Kidney tubule cell (primary cell): ENCODE measurements around the gene LDHB.
"Not testable (repeated sequence)": the region's sequence is repeated elsewhere in the genome, so short reads cannot be mapped to it uniquely, and the experiment has no call there.

ENCODE experiments used
- DNase-seq: peaks from one replicate; pipeline ENCODE4 v3.0.0-alpha.2; 2018; ENCODE audit warnings: low spot score

Gene LDHB

GRCh38 chr12:21661396-21662093 is 3.9 kb upstream of the LDHB start:
- DNase-seq, result not testable (repeated sequence)

GRCh38 chr12:21659383-21659782 is 1.7 kb upstream of the LDHB start:
- DNase-seq, result no peak

DNA sequence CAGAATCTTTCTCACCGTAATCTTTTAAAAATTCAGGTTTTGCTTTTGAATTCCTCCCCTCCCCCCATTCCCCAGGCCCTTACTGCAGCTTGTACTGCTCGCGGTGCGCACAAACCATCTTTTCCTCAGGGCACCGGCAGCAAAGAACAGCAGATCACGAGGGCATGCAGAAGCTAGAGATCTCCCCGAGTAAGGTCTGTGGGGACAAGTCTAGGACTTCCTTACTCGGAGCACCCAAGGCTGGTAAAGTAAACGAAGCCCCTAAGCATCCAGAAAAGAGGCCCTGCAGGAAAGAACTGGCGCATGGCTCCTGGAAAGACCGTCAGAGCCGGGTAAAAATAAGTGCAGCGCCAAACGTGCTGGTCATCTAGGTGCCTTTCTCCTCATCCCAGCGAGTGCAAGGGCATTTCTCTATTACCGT is 727 bp downstream of the LDHB start:
- DNase-seq, result peak; percentile 52

DNA sequence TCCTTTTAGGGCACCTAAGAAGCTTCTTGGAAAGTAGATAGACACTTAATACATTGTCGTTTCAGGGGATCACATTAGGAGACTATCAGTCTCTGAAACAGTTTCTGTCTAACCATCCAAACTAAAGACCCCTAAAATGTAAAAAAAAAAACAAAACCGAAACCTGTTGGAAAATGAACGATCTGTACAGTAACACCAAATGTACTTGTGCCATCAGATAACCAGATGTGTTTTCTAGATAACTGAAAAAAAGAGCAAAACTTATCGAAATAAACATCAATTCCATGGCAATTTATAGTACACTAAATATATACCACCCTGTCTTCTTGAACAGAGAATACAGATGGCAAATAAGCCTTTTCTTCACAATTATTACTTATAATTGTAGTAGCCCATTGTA is 2.1 kb downstream of the LDHB start:
- DNase-seq, result no peak

GRCh38 chr12:21651821-21652220 is 5.8 kb downstream of the LDHB start:
- no peak for DNase-seq

GRCh38 chr12:21650997-21651396 is 6.6 kb downstream of the LDHB start:
- no peak for DNase-seq

GRCh38 chr12:21649034-21649433 is 8.6 kb downstream of the LDHB start:
- no peak for DNase-seq

DNA sequence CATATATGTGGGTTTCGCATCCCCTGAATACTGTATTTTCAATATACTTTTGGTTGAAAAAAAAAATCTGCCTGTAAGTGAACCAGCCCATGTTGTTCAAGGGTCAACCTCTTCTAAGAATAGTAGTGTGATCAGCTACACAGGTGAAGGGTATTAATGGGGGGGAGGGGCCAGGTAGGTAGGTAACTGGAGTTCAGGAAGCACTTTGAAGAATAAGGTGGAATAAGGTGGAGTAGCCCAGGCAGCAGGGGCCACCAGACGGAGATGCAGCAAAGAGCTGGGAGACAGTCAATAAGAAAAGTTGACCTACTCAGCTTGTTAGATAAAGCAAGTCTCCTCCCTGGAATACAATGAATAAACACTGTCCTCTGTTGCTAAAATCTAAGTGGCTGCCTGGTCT is 9.3 kb downstream of the LDHB start:
- no peak for DNase-seq

- DNase-seq, result no peak
Observed at GRCh38 chr12:21647179-21647578, 10.5 kb downstream of the LDHB start.

DNA sequence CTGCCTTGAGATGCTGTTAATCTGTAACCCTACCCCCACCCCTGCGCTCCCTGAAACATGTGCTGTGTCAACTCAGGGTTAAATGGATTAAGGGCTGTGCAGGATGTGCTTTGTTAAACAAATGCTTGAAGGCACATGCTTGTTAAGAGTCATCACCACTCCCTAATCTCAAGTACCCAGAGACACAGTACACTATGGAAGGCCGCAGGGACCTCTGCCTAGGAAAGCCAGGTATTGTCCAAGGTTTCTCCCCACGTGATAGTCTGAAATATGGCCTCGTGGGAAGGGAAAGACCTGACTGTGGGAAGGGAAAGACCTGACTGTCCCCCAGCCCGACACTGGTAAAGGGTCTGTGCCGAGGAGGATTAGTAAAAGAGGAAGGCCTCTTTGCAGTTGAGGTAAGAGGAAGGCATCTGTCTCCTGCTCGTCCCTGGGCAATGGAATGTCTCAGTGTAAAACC is 12.6 kb downstream of the LDHB start:
- peak; percentile 85 for DNase-seq

DNA sequence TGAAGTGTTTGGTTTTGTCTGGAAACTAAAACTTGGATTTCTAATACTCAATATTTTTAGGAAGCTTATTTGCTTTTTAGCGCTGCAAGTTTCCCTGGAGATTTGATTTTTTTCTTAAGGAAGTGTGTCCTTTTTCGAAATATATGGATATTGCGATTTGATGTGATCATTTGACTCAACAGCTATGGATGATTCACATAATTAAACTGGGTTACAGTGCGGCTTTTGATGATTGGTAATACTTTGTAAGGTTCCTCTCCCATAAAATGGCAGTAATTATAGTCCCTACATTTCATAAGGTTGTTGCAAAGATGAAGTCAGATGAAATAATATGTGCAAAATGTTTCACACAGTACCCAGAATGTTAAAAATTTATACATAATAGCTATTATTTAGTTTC is 13.1 kb downstream of the LDHB start:
- DNase-seq, result no peak

- DNase-seq, result no peak
Observed at GRCh38 chr12:21643758-21644157, 13.9 kb downstream of the LDHB start.

GRCh38 chr12:21642707-21643389 is 14.8 kb downstream of the LDHB start:
- DNase-seq, result no peak

DNA sequence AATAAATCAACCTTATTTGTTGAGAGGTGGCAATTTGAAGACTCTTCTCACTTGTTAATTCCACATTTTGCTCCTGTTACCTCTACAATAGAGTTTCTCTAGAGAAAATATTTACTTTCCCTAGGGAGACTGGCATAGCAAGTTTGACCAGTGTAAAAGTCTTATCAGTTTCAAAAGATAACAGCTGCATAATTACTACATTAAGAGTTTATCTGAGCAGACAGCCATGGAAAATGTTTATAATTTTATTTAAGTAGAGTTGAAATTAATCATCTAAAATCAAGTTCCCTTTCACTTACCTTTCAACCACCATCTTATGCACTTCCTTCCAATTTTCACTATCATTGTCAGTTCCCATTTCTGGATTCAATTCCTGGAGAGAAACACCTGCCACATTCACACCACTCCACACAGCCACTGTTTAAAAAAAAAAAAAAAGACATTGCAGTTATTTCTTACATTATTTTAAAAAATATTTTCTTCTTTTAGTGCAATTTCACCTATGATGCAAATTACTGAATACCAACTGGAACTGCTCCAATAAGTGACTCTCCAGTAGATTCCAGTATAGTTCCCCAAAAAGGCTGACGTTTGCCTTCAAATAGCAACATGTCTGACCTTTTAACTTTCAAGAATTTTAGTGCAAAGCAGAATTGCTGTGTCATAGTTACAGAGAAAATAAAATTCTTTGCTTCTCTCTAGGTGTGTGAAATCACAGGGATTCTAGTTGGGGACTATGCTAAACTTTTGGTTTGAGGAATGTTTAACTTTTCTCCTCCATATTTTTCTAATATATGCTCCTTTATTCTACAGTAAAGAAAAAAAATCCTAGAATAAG is 19.4 kb downstream of the LDHB start:
- peak; percentile 40 for DNase-seq

GRCh38 chr12:21634245-21634644 is 23.4 kb downstream of the LDHB start:
- DNase-seq, result no peak

DNA sequence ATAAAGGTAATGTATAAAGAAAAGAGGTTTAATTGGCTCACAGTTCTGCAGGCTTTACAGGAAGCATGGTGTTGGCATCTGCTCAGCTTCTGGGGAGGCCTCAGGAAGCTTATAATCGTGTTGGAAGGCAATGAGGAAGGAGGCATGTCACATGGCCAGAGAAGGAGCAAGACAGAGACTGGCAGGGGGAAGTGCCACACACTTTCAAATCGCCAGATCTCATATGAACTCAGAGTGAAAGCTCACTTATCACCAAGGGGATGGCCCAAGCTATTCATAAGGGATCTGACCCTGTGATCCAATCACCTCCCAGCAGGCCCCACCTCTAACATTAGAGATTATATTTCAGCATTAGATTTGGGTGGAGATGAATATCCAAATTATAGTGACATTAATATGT is 26.3 kb downstream of the LDHB start:
- DNase-seq, result no peak

GRCh38 chr12:21627924-21628323 is 29.7 kb downstream of the LDHB start:
- DNase-seq, result no peak

GRCh38 chr12:21618566-21618965 is 39.1 kb downstream of the LDHB start:
- no peak for DNase-seq

- no peak for DNase-seq
Observed at GRCh38 chr12:21617030-21617429, 40.6 kb downstream of the LDHB start.

DNA sequence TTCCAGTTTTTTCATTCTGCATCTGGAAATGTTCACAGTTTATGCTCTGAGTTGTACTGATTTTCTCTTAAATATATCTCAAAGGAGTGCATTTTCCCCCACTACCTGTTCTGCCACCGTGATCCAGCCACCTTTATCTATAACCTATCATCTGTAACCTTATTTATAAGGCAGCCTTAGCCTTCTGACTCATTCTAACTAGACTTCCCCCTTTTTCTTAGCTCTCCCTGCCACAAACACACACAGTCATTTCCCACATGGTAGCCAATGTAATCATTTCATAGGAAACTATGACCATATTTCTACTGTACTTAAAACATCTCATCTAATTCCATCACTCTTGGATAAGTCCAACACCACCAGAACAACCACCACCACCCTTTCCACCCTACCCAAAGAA is 42.2 kb downstream of the LDHB start:
- peak; percentile 6 for DNase-seq

- DNase-seq, result no peak
Observed at GRCh38 chr12:21614506-21614905, 43.1 kb downstream of the LDHB start.

DNA sequence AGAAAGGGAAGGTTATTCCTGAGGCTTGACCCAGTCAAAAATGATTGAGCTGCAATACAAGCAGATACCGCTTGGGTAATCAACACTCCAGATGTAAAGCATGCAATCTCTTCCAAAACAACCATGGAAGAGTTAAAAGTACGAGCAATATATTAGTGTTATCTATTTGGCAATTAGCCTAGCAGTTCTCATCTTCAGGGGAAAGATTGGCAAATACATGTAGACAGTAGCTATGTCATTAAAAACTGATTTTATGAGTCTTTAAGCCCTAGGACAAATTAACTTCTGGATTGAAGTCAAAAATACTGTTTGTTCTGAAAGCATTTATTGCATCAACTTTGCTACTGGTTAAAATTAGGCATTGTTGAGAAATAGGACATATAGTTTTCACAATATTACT is 43.7 kb downstream of the LDHB start:
- no peak for DNase-seq

DNA sequence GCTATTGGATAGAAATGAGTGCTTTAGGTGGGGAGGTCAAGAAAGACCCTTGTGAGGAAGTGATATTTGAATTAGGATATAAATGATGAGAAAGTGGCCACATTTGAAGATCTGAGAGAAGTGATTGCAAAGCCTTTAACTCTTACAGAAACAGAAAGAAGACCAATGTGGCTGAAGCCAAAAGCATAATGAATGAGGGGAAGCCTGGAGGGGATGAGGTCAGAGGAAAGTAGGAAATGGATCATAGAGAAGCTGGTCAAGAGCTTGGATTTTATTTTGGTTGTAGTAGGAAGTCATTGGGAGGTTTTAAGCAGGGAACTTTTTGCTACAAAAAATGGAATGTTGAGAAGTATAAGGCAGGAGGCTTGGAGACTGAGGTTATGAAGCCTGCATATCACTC is 49.4 kb downstream of the LDHB start:
- DNase-seq, result no peak
